Suprapubic skin (tissue), 4 donors: ENCODE measurements around the gene SAP25. TPM values are rescaled to one million over a fixed set of nuclear protein-coding genes. Genes with fewer than 3 reads are reported as not detected.

Experiments
- DNase-seq, 2 donors: peaks; one replicate each; pipeline ENCODE4 v3.0.0-alpha.2; 2019; ENCODE audit warnings: low spot score in 2 of 2
- H3K27ac ChIP-seq: fragments of 200-600 bp; sonication (generic); one replicate; pipeline ENCODE4 v1.5.1; 2019
- H3K27me3 ChIP-seq: fragments of 200-600 bp; sonication (generic); one replicate; pipeline ENCODE4 v1.5.1; 2019
- H3K36me3 ChIP-seq: fragments of 200-600 bp; sonication (generic); one replicate; pipeline ENCODE4 v1.5.1; 2019
- H3K4me1 ChIP-seq: fragments of 200-600 bp; sonication (generic); one replicate; pipeline ENCODE4 v1.5.1; 2019
- H3K4me3 ChIP-seq: fragments of 200-600 bp; sonication (generic); one replicate; pipeline ENCODE4 v1.5.1; 2019; ENCODE audit warnings: mild to moderate bottlenecking
- H3K9me3 ChIP-seq: fragments of 200-600 bp; sonication (generic); one replicate; pipeline ENCODE4 v1.5.1; 2019
- CTCF ChIP-seq, 2 donors: fragments of 200-600 bp in 1 of 2; fragments of 450-650 bp in 1 of 2; sonication (generic) in 1 of 2; IDR thresholded peaks; one replicate each; pipeline ENCODE4 v1.5.1; 2016 to 2019; ENCODE audit warnings: antibody characterized with exemption in 2 of 2, mild to moderate bottlenecking in 1 of 2, moderate library complexity in 1 of 2
- EP300 ChIP-seq: sonication (generic); formaldehyde crosslinking; IDR thresholded peaks from one replicate; pipeline ENCODE4 v1.6.1; 2017; ENCODE audit warnings: antibody characterized with exemption
- POLR2A ChIP-seq, 2 donors: fragments of 450-650 bp; IDR thresholded peaks; one replicate each; pipeline ENCODE4 v1.6.1; 2017; ENCODE audit warnings: antibody characterized with exemption in 2 of 2, mild to moderate bottlenecking in 2 of 2, moderate library complexity in 2 of 2
- POLR2AphosphoS5 ChIP-seq, 3 donors: sonication (generic); formaldehyde crosslinking; IDR thresholded peaks; one replicate each; pipeline ENCODE4 v1.6.1; 2017; ENCODE audit warnings: antibody characterized with exemption in 3 of 3
- WGBS: methylation state at CpG from one replicate; pipeline ENCODE4 v1.1.5; 2018; 5-methylcytosine and 5-hydroxymethylcytosine counted together
- total RNA-seq, 4 donors: library from RNA; depleted of rRNA; stranded (reverse); fragments of >200 nt; gene quantifications; one replicate each; pipeline ENCODE4 v1.1.0, GENCODE V29; 2016

The SAP25 gene
- total RNA-seq, 4 donors from 2014 or later, result 2.7 to 3.8 TPM; not detected in 2

GRCh38 chr7:100585511-100586265 lies 12.0 kb upstream of the SAP25 start, which contains the start of gene LRCH4:
Gene LRCH4 (minus strand): TSS chr7:100586129. CDS start chr7:100586100, 29 bp downstream.
- peaks cover 17% of the 10 kb centered on the region for H3K36me3 ChIP-seq
- H3K9me3 ChIP-seq, result no peaks in the 10 kb centered on the region
- H3K4me1 ChIP-seq, result peaks cover 57% of the 10 kb centered on the region
- WGBS, result 0% methylated on average over 15 of the region's 61 CpGs
- DNase-seq, result peak in 1 of 2 donors; percentile 89
- TF ChIP-seq POLR2A (IDR thresholded peaks at IDR 0.05) (peak; percentile 93 to 95), POLR2AphosphoS5 (IDR thresholded peaks at IDR 0.05) (peak; percentile 86 to 98 (median 95)), CTCF (IDR thresholded peaks at IDR 0.05) (no peak), EP300 (peak; percentile 58)
- H3K27ac ChIP-seq, result peak within 1 kb of the TSS; percentile 96
- H3K4me3 ChIP-seq, result peak within 1 kb of the TSS; percentile 99
- no peaks in the 10 kb centered on the region for H3K27me3 ChIP-seq

- Histone ChIP-seq H3K27ac (peak overlapping the region; percentile 96), H3K4me3 (peak overlapping the region; percentile 99), H3K4me1 (peaks cover 51% of the 10 kb centered on the region), H3K36me3 (peaks cover 24% of the 10 kb centered on the region), H3K27me3 (no peaks in the 10 kb centered on the region), H3K9me3 (no peaks in the 10 kb centered on the region)
- no peak for TF ChIP-seq POLR2AphosphoS5 (IDR thresholded peaks at IDR 0.05)
- TF ChIP-seq CTCF (IDR thresholded peaks at IDR 0.05), result no peak
- TF ChIP-seq POLR2A (IDR thresholded peaks at IDR 0.05), result no peak
- no peak for TF ChIP-seq EP300
- DNase-seq, result peak in 1 of 2 donors; percentile 71
- 8% methylated on average over 19 of the region's 20 CpGs for WGBS
Measured at GRCh38 chr7:100584683-100585510, 11.2 kb upstream of the SAP25 start.

GRCh38 chr7:100584054-100584682 lies 10.5 kb upstream of the SAP25 start:
- no peak for DNase-seq
- WGBS, result 46% methylated on average over 15 of the region's 15 CpGs
- Histone ChIP-seq H3K27ac (peak overlapping the region; percentile 96), H3K4me1 (peaks cover 51% of the 10 kb centered on the region), H3K9me3 (no peaks in the 10 kb centered on the region), H3K4me3 (peak overlapping the region; percentile 99), H3K36me3 (peaks cover 31% of the 10 kb centered on the region), H3K27me3 (no peaks in the 10 kb centered on the region)
- no peak for TF ChIP-seq CTCF (IDR thresholded peaks at IDR 0.05)
- no peak for TF ChIP-seq POLR2AphosphoS5 (IDR thresholded peaks at IDR 0.05)
- TF ChIP-seq EP300, result no peak
- no peak for TF ChIP-seq POLR2A (IDR thresholded peaks at IDR 0.05)

GRCh38 chr7:100583132-100584053 lies 9.7 kb upstream of the SAP25 start:
- Histone ChIP-seq H3K27me3 (no peaks in the 10 kb centered on the region), H3K27ac (peak overlapping the region; percentile 96), H3K9me3 (no peaks in the 10 kb centered on the region), H3K4me3 (peak overlapping the region; percentile 99), H3K4me1 (peaks cover 51% of the 10 kb centered on the region), H3K36me3 (peaks cover 39% of the 10 kb centered on the region)
- WGBS, result 49% methylated on average over 21 of the region's 23 CpGs
- TF ChIP-seq EP300 (no peak), POLR2A (IDR thresholded peaks at IDR 0.05) (no peak), POLR2AphosphoS5 (IDR thresholded peaks at IDR 0.05) (no peak), CTCF (IDR thresholded peaks at IDR 0.05) (no peak)
- DNase-seq, result peak in 1 of 2 donors; percentile 78
